ENCODE results near the gene USP7.
"Not testable (repeated sequence)": the region's sequence is repeated elsewhere in the genome, so short reads cannot be mapped to it uniquely, and the experiment has no call there.

Gene USP7

GRCh38 chr16:8898660-8899318, 64.9 kb downstream of the USP7 start:
- DNase-seq: no peak

DNA sequence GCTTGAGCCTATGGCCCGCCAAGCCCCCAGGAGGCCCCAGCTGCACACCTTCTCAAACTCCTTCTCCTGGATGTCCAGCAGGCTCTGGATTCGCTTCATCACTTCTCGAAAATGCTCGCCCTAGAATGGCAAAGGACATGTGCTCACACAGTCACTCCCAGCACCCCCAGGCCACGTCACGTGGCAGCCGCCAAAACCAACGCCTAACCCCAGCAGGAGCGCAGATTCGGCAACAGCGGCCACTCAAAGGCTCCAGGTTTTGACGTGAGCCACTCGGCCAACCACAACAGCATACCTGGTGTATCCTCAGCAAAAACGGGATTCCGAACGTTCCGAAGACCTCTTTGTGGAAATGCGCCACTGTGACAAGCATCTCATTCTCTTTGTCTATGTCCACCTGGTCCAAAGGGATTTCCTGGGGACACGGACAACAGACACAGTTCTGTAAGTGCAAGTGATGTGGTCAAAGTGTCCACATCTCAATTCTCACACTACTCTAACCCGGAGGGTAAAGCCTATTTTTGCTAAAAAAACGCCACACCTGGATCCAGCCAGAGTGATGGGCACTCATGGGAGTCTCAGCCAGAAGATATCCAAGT, 68.9 kb downstream of the USP7 start:
- DNase-seq: no peak

GRCh38 chr16:8893976-8894690, 69.6 kb downstream of the USP7 start:
- DNase-seq: no peak

GRCh38 chr16:8893426-8893825, 70.3 kb downstream of the USP7 start:
- DNase-seq: no peak

DNA sequence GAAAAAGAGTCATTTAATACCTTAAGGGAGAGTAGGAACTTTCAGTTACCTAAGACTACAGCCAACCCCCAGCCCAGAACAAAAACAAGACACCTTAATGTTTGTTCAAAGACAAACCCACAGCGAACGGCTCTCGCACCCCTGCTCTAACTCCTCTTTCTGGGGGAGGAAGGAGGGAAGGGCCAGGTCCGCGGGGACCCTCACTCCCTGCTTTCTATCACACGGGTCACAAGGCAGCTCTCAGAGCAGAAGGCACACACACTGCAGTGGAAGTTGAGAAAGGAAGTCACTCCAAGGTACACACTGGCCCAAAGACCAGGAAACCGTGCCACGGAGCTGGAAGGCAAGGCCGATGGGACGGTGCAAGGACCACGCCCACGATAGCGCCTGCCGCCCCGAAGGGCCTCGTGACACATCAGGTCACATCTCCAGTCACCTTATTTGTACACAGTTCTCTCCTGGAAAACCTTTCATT, 71.6 kb downstream of the USP7 start:
- no peak for DNase-seq

- no peak for DNase-seq
Observed at GRCh38 chr16:8890549-8890921, 73.2 kb downstream of the USP7 start.

DNA sequence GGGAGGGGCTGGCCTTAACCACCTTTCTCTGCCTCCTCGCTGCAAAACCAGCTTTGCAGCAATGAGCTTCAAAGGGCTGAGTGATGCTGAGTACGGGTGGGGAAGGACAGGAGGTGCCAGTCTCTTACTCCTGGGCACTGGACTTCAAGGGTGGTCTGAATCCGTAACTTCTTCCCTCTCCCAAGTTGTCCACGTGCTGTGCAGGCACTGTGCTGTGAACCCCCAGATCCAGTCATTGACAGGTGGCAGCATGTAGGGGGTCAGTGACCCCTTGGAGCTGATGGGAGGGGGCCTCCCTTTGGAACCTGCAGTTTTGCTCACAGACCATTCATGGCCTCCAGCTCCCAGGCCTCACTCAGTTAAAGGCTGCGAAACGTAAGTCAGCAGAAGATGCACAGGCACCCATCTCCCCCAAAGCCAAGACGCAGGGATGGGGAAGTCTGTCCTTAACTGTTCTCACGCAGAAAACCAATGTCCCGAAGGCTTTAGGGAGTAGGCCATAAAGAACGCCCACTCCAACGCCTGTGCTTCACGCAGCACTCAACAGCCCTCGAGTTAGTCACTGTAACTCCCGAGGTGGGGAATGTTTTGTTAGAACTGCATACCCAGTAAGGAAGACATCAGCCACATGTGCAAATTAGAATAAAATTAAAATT, 73.7 kb downstream of the USP7 start:
- DNase-seq: no peak

GRCh38 chr16:8888951-8889892, 74.5 kb downstream of the USP7 start:
- DNase-seq: no peak

DNA sequence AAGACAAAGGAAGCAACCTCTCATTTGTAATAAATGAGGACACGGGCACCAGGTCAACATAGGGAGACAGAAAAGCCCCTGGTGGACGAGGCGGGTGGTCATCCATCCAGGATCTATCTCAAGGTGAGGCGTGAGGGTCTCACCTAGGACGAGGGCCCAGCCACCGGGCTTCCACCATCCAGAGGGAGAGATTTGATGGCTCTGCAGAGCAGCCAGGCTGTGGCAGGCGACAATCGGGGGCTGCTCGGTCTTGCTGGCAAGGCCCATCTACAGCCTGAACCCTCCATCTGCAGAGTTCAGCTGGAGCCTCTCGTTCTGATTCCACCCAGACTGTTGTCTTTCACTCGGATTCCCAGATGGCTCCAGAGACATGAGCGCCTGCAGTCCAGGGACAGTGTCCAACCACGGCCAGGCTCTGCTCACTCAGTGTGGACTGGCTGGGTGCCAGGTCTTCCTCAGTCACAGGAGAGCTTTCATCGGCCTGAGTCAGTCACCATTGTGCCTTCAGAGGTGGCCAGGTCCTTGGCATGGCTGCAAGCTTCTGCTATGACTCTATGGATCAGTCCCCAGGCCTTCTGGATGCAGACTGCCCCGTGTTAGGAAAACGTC, 75.7 kb downstream of the USP7 start:
- DNase-seq: no peak

GRCh38 chr16:8887431-8887765, 76.3 kb downstream of the USP7 start:
- no peak for DNase-seq

- DNase-seq: no peak
Observed at GRCh38 chr16:8886593-8887430, 76.9 kb downstream of the USP7 start.

GRCh38 chr16:8885674-8886592, 77.8 kb downstream of the USP7 start:
- DNase-seq: no peak

- DNase-seq: no peak
Observed at GRCh38 chr16:8882725-8883377, 80.9 kb downstream of the USP7 start.

DNA sequence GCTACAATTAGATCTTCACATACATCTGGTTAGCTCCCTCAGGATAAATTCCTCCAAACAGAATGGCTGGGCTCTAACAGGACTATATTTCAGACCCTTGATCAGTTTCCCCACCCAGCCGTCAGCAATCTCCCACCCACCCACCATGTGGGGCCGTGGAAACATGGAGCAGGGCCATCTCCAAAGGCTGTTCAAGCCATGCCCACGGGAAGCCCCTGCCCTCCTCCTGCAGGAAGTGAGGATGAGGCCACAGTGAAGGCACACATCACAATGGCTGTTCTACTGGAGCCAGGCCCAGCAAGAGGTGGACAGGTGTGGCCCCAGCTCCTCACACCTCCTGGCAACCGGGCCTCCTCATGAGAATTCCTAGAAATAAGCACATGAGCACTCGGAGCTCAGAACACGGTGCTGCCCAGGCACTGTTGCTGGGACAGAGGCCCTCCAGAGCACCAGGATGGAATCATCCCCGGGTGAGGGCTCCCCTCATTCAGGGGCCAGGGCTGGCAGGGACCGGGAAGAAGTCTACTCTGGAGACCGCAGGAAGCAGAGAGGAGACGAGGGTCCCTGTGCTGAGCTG, 81.6 kb downstream of the USP7 start, which contains the start of gene LITAFD:
Gene LITAFD, plus strand, starts transcription at position 311 of the 577 bp plus-strand sequence. CDS start 2,005 bp downstream, outside the sequence.
- no peak for DNase-seq

DNA sequence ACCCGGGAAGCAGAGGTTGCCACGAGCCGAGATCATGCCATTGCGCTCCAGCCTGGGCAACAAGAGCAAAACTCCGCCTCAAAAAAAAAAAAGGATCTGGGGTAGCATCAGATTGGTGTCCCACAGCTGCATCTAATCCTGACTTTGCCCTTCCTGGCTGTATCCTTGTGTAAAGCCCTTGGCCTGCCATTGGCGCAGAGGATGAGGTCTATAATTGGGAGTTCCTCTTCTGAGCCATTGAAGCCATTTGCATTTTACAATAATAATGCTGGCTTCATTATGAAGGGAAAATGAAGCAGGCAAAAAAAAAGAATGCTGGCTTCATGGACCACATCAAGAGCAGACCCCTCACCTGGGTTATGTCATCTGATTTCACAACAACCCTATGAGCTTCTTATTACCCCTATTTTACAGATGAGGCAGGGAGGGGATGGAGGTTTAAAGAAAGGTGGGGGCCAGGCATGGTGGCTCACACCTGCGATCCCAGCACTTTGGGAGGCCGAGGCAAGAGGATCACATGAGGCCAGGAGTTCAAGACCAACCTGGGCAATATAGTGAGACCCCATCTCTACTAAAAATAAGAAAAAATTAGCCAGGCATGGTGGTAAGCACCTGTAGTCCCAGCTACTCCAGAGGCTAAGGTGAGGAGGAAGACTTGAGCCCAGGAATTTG, 82.7 kb downstream of the USP7 start:
- DNase-seq: no peak

GRCh38 chr16:8878523-8878911, 85.2 kb downstream of the USP7 start:
- no peak for DNase-seq

GRCh38 chr16:8877894-8878522, 85.7 kb downstream of the USP7 start:
- no peak for DNase-seq

DNA sequence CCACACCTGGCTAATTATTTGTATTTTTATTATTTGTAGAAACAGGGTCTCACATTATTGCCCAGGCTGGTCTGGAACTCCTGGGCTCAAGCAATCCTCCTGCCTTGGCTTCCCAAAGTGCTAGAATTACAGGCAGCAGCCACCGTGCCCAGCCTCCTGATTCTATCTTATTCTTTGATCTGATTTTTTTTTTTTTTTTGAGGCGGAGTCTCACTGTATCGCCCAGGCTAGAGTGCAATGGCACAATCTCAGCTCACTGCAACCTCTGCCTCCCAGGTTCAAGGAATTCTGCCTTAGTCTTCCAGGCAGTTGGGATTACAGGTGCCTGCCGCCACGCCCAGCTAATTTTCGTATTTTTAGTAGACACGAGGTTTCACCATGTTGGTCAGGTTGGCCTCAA, 88.4 kb downstream of the USP7 start:
- DNase-seq: not testable (repeated sequence)

All from activated T-cell treated with anti-CD3 and anti-CD28 coated beads for 4 hours (primary cell).